ENCODE data around the gene ELMO3. TPM values are rescaled to one million over a fixed set of nuclear protein-coding genes. Genes with fewer than 3 reads are reported as not detected.

ELMO3 gene
- total and polyA plus RNA-seq, 2 of the 13 experiments (the other 11 are each of a cell fraction or from before 2014, with no cell fraction given), result 2.6 to 4.0 TPM

DNA sequence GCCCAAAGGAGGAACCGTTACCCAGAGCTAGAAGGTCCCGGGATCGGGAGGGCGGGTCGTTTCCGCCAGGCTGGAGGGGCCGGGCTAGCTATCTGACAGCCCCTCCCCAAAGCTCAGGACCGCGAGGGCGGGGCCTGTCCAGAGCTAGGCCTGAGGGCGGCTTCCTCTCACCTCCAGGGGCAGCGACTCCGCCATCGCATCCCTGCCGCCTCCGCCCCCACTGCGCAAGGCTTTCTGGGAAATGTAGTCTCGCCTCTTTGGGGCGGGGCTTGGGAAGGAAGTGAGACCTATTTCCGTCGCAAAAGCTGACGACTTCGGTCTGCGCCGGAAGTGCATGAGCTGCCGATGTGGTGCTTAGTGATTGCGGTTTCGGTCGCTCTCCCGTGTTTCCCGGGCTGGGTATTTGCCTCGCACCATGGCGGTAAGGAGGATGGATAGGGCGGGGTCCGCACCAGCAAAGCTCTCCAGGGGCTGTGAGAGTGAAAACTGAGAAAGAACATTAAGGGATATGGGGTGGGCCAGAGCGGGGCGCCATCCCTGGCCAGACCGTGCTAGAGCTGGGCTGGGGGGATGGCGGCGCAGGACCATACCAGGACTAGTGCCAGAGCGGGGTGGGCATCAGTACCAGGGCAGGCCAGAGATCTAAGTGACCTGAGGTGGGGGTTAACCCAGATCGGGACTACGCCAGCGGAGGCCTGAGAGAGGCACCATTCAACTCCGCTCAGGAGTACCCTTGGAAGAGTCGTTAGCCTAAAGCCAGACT lies 28.1 kb downstream of the ELMO3 start, which contains the start of gene TMEM208 (continued):
- TF ChIP-seq, protein P1, sequence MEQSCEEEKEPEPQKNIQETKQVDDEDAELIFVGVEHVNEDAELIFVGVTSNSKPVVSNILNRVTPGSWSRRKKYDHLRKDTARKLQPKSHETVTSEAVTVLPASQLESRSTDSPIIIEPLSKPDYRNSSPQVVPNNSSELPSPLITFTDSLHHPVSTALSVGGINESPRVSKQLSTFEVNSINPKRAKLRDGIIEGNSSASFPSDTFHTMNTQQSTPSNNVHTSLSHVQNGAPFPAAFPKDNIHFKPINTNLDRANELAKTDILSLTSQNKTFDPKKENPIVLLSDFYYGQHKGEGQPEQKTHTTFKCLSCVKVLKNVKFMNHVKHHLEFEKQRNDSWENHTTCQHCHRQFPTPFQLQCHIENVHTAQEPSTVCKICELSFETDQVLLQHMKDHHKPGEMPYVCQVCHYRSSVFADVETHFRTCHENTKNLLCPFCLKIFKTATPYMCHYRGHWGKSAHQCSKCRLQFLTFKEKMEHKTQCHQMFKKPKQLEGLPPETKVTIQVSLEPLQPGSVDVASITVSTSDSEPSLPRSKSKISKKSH (CRISPR knock-in tag; IDR thresholded peaks at IDR 0.05; ENCODE audit: borderline replicate concordance), result peak; percentile 37; the same call in 1 of the 2 replicates
- no peak for TF ChIP-seq ZNF235 (CRISPR knock-in tag; IDR thresholded peaks at IDR 0.05; ENCODE audit: borderline replicate concordance)
- TF ChIP-seq, protein P2, sequence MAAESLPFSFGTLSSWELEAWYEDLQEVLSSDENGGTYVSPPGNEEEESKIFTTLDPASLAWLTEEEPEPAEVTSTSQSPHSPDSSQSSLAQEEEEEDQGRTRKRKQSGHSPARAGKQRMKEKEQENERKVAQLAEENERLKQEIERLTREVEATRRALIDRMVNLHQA (CRISPR knock-in tag; IDR thresholded peaks at IDR 0.05), result no peak
- TF ChIP-seq, protein P3, sequence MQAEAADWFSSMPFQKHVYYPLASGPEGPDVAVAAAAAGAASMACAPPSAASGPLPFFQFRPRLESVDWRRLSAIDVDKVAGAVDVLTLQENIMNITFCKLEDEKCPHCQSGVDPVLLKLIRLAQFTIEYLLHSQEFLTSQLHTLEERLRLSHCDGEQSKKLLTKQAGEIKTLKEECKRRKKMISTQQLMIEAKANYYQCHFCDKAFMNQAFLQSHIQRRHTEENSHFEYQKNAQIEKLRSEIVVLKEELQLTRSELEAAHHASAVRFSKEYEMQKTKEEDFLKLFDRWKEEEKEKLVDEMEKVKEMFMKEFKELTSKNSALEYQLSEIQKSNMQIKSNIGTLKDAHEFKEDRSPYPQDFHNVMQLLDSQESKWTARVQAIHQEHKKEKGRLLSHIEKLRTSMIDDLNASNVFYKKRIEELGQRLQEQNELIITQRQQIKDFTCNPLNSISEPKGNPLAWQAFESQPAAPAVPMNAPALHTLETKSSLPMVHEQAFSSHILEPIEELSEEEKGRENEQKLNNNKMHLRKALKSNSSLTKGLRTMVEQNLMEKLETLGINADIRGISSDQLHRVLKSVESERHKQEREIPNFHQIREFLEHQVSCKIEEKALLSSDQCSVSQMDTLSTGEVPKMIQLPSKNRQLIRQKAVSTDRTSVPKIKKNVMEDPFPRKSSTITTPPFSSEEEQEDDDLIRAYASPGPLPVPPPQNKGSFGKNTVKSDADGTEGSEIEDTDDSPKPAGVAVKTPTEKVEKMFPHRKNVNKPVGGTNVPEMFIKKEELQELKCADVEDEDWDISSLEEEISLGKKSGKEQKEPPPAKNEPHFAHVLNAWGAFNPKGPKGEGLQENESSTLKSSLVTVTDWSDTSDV (CRISPR knock-in tag; IDR thresholded peaks at IDR 0.05), result peak; percentile 47; the same call in 1 of the 2 replicates
- TF ChIP-seq, protein P4, sequence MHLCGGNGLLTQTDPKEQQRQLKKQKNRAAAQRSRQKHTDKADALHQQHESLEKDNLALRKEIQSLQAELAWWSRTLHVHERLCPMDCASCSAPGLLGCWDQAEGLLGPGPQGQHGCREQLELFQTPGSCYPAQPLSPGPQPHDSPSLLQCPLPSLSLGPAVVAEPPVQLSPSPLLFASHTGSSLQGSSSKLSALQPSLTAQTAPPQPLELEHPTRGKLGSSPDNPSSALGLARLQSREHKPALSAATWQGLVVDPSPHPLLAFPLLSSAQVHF (CRISPR knock-in tag; IDR thresholded peaks at IDR 0.05), result 0 out of 2 replicates have a peak, but pooled peaks have one; percentile 51
- no peak for TF ChIP-seq LCORL (IDR thresholded peaks at IDR 0.05)
- peak; percentile 86 for TF ChIP-seq LCORL (CRISPR knock-in tag; IDR thresholded peaks at IDR 0.05)
- no peak; the same call in 1 of the 2 replicates for TF ChIP-seq ZNF652 (CRISPR knock-in tag; IDR thresholded peaks at IDR 0.05; ENCODE audit: borderline replicate concordance, low read depth)
- TF ChIP-seq ZNF891 (CRISPR knock-in tag; IDR thresholded peaks at IDR 0.05), result peak; percentile 78
- TF ChIP-seq MAFG (CRISPR knock-in tag; IDR thresholded peaks at IDR 0.05), result no peak
- TF ChIP-seq, protein P5, sequence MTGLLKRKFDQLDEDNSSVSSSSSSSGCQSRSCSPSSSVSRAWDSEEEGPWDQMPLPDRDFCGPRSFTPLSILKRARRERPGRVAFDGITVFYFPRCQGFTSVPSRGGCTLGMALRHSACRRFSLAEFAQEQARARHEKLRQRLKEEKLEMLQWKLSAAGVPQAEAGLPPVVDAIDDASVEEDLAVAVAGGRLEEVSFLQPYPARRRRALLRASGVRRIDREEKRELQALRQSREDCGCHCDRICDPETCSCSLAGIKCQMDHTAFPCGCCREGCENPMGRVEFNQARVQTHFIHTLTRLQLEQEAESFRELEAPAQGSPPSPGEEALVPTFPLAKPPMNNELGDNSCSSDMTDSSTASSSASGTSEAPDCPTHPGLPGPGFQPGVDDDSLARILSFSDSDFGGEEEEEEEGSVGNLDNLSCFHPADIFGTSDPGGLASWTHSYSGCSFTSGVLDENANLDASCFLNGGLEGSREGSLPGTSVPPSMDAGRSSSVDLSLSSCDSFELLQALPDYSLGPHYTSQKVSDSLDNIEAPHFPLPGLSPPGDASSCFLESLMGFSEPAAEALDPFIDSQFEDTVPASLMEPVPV (CRISPR knock-in tag; IDR thresholded peaks at IDR 0.05), result peak; percentile 55; the same call in 1 of the 2 replicates
- TF ChIP-seq ETV5 (CRISPR knock-in tag; IDR thresholded peaks at IDR 0.05; ENCODE audit: borderline replicate concordance), result peak; percentile 89
- TF ChIP-seq, protein P6, sequence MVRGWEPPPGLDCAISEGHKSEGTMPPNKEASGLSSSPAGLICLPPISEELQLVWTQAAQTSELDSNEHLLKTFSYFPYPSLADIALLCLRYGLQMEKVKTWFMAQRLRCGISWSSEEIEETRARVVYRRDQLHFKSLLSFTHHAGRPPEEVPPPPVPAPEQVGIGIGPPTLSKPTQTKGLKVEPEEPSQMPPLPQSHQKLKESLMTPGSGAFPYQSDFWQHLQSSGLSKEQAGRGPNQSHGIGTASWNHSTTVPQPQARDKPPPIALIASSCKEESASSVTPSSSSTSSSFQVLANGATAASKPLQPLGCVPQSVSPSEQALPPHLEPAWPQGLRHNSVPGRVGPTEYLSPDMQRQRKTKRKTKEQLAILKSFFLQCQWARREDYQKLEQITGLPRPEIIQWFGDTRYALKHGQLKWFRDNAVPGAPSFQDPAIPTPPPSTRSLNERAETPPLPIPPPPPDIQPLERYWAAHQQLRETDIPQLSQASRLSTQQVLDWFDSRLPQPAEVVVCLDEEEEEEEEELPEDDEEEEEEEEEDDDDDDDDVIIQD (CRISPR knock-in tag; IDR thresholded peaks at IDR 0.05; ENCODE audit: low read depth), result peak; percentile 75; the same call in 1 of the 2 replicates
- TF ChIP-seq SMYD3 (CRISPR knock-in tag; IDR thresholded peaks at IDR 0.05), result no peak; the same call in 1 of the 2 replicates

Data from HepG2 (cell line).